Astrocyte (in vitro differentiated cells and primary cell): ENCODE measurements around the gene GABRB1. TPM values are rescaled to one million over a fixed set of nuclear protein-coding genes. Genes with fewer than 3 reads are reported as not detected.

Experiments used
- DNase-seq: peaks from one replicate; pipeline ENCODE4 v3.0.0-alpha.2; 2010; ENCODE audit warnings: low read depth
- FAIRE-seq: peaks from 2 replicates; lab custom pipeline; 2011; peaks lifted over from hg19 to GRCh38; lab: Jason Lieb, UNC
- H2AFZ ChIP-seq: 2 replicates; pipeline ENCODE4 v1.6.0; 2012; ENCODE audit warnings: low read depth, low read length, inconsistent platforms
- H3K27ac ChIP-seq: 2 replicates; pipeline ENCODE4 v1.5.1; 2011; ENCODE audit warnings: low read depth, low read length, inconsistent platforms
- H3K27me3 ChIP-seq: 2 replicates; pipeline ENCODE4 v1.6.0; 2011; ENCODE audit warnings: low read length, inconsistent platforms; ENCODE audit not compliant: insufficient read depth
- H3K36me3 ChIP-seq: 2 replicates; pipeline ENCODE4 v1.5.1; 2011; ENCODE audit warnings: low read length, inconsistent platforms; ENCODE audit not compliant: insufficient read depth
- H3K4me1 ChIP-seq: 2 replicates; pipeline ENCODE4 v1.5.1; 2011; ENCODE audit warnings: low read length, inconsistent platforms; ENCODE audit not compliant: insufficient read depth
- H3K4me2 ChIP-seq: 2 replicates; pipeline ENCODE4 v1.6.0; 2012; ENCODE audit warnings: low read length, inconsistent platforms
- H3K4me3 ChIP-seq: 2 replicates; pipeline ENCODE4 v1.5.1; 2011; ENCODE audit warnings: low read depth, mild to moderate bottlenecking, low read length, inconsistent platforms; ENCODE audit not compliant: insufficient read depth
- H3K79me2 ChIP-seq: 2 replicates; pipeline ENCODE4 v1.6.0; 2012; ENCODE audit warnings: mild to moderate bottlenecking, low read length, inconsistent platforms; ENCODE audit not compliant: insufficient read depth
- H3K9ac ChIP-seq: 2 replicates; pipeline ENCODE4 v1.6.0; 2012; ENCODE audit warnings: mild to moderate bottlenecking, low read length, inconsistent platforms
- H3K9me3 ChIP-seq: 2 replicates; pipeline ENCODE4 v1.5.1; 2012; ENCODE audit warnings: low read depth, mild to moderate bottlenecking, low read length, inconsistent platforms; ENCODE audit not compliant: insufficient read depth
- H4K20me1 ChIP-seq: 2 replicates; pipeline ENCODE4 v1.6.0; 2012; ENCODE audit warnings: low read length, inconsistent platforms; ENCODE audit not compliant: insufficient read depth
- H3K27ac Mint-ChIP-seq: one replicate; pipeline ENCODE4 v1.8.0; 2021; ENCODE audit warnings: mild to moderate bottlenecking, mixed read lengths; ENCODE audit not compliant: unreplicated experiment
- H3K27me3 Mint-ChIP-seq: one replicate; pipeline ENCODE4 v1.8.0; 2021; ENCODE audit warnings: low read depth, mixed read lengths; ENCODE audit not compliant: unreplicated experiment
- H3K36me3 Mint-ChIP-seq: one replicate; pipeline ENCODE4 v1.8.0; 2021; ENCODE audit warnings: low read depth, mixed read lengths; ENCODE audit not compliant: unreplicated experiment
- H3K4me1 Mint-ChIP-seq: one replicate; pipeline ENCODE4 v1.8.0; 2021; ENCODE audit warnings: low read depth, mixed read lengths; ENCODE audit not compliant: unreplicated experiment
- H3K4me3 Mint-ChIP-seq: one replicate; pipeline ENCODE4 v1.8.0; 2021; ENCODE audit warnings: mild to moderate bottlenecking, moderate library complexity, mixed read lengths; ENCODE audit not compliant: unreplicated experiment
- H3K9me3 Mint-ChIP-seq: one replicate; pipeline ENCODE4 v1.8.0; 2021; ENCODE audit warnings: mild to moderate bottlenecking, mixed read lengths; ENCODE audit not compliant: unreplicated experiment
- EZH2 ChIP-seq: IDR thresholded peaks from 2 replicates; pipeline ENCODE4 v1.6.1; 2012; ENCODE audit warnings: mild to moderate bottlenecking, low read length, inconsistent platforms; ENCODE audit not compliant: insufficient read depth
- total RNA-seq: library from RNA; stranded (reverse); gene quantifications from 2 replicates; pipeline ENCODE4 v1.2.1, GENCODE V29; 2021
- TF ChIP-seq, protein P1 (sequence below): IDR thresholded peaks from 2 replicates; pipeline ENCODE4 v1.5.1; 2011; ENCODE audit warnings: low read depth, mild to moderate bottlenecking, inconsistent platforms, low read length, moderate library complexity; ENCODE audit not compliant: insufficient read depth

Gene GABRB1
- total RNA-seq, 1 donor from 2014 or later = not detected

DNA sequence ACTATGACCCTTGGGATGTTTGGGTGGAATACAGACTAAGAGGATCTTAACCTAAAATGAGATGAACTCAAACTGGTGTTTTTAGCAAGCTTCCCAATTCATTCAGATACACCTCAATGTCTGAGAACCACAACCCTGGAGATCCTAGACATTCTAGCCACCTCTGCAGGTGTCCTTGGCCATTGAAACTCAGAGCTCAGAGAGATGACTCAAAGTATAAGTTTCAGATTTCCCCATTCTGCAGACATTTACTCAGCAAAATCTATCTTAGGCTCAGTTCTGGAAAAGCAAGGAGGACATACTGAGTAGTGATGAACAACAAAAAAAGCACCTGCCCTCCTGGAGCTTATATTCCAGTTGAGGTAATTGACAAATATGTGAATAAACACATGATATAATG is 384.4 kb downstream of the GABRB1 start:
- Mint-ChIP-seq H3K4me1 (no peaks in the 10 kb centered on the region), H3K9me3 (peaks cover 2% of the 10 kb centered on the region), H3K36me3 (no peaks in the 10 kb centered on the region), H3K27me3 (peaks cover 4% of the 10 kb centered on the region), H3K4me3 (no peak overlapping the region), H3K27ac (no peak overlapping the region)
- H3K4me3 ChIP-seq = no peak overlapping the region
- no peak for FAIRE-seq
- no peaks in the 10 kb centered on the region for H3K36me3 ChIP-seq
- no peaks in the 10 kb centered on the region for H3K9me3 ChIP-seq
- H3K4me1 ChIP-seq = no peaks in the 10 kb centered on the region
- TF ChIP-seq EZH2 = no peak
- TF ChIP-seq, protein P1, sequence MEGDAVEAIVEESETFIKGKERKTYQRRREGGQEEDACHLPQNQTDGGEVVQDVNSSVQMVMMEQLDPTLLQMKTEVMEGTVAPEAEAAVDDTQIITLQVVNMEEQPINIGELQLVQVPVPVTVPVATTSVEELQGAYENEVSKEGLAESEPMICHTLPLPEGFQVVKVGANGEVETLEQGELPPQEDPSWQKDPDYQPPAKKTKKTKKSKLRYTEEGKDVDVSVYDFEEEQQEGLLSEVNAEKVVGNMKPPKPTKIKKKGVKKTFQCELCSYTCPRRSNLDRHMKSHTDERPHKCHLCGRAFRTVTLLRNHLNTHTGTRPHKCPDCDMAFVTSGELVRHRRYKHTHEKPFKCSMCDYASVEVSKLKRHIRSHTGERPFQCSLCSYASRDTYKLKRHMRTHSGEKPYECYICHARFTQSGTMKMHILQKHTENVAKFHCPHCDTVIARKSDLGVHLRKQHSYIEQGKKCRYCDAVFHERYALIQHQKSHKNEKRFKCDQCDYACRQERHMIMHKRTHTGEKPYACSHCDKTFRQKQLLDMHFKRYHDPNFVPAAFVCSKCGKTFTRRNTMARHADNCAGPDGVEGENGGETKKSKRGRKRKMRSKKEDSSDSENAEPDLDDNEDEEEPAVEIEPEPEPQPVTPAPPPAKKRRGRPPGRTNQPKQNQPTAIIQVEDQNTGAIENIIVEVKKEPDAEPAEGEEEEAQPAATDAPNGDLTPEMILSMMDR = no peak
- DNase-seq = no peak
- no peak overlapping the region for H2AFZ ChIP-seq
- H3K4me2 ChIP-seq = no peak overlapping the region
- H3K79me2 ChIP-seq = no peaks in the 10 kb centered on the region
- no peaks in the 10 kb centered on the region for H4K20me1 ChIP-seq
- H3K27ac ChIP-seq = no peak overlapping the region
- H3K27me3 ChIP-seq = no peaks in the 10 kb centered on the region
- no peak overlapping the region for H3K9ac ChIP-seq

DNA sequence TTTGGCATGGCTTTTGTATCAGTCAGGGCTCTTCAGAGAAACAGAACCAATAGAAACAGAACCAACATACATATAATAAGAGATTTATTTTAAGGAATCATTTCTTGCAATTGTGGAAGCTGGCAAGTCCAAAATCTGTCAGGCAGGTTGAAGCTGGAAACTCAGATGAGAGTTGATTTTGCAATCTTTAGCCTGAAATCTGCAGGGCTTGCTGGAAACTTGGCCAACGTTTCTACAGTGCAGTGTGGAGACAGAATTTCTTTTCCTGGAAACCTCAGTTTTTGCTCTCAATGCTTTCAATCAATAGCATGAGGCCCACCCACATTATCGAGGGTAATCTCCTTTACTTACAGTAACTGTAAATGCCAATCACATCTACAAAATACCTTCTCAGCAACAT is 386.8 kb downstream of the GABRB1 start:
- Mint-ChIP-seq H3K9me3 (peaks cover 2% of the 10 kb centered on the region), H3K27ac (no peak overlapping the region), H3K27me3 (peaks cover 4% of the 10 kb centered on the region), H3K36me3 (no peaks in the 10 kb centered on the region), H3K4me3 (no peak overlapping the region), H3K4me1 (no peaks in the 10 kb centered on the region)
- no peak overlapping the region for H3K4me3 ChIP-seq
- FAIRE-seq (no peak), DNase-seq (no peak)
- H3K9me3 ChIP-seq = no peaks in the 10 kb centered on the region
- H2AFZ ChIP-seq = no peak overlapping the region
- no peaks in the 10 kb centered on the region for H3K4me1 ChIP-seq
- no peaks in the 10 kb centered on the region for H3K36me3 ChIP-seq
- H3K27me3 ChIP-seq = no peaks in the 10 kb centered on the region
- H3K79me2 ChIP-seq = no peaks in the 10 kb centered on the region
- no peak overlapping the region for H3K4me2 ChIP-seq
- H4K20me1 ChIP-seq = no peaks in the 10 kb centered on the region
- H3K27ac ChIP-seq = no peak overlapping the region
- no peak overlapping the region for H3K9ac ChIP-seq
- no peak for TF ChIP-seq EZH2
- TF ChIP-seq, protein P1 = no peak

DNA sequence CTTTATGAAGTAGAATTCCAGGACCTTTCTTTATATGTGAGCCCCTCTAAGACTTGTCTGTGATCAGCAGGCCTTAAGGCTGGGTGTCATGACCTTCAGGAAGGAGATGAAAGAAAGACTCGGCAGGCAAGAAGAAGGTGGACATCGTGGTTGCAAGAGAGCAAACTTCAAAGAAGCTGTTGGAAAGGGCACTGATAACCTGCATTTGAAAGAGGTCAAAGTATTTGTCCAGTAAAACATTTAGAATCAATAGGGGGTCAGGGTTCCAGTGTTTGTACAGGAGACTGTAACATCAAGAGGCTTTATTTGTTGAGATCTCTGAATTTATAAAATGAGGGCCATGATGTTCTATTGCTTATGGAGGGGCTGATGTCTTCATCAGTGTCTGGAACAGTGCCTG is 387.9 kb downstream of the GABRB1 start:
- H3K27ac Mint-ChIP-seq = no peak overlapping the region
- H2AFZ ChIP-seq = no peak overlapping the region

More for the DNA sequence above, 387.9 kb downstream of the GABRB1 start:
- H3K27me3 Mint-ChIP-seq = peaks cover 4% of the 10 kb centered on the region
- Histone ChIP-seq H3K27ac (no peak overlapping the region), H4K20me1 (no peaks in the 10 kb centered on the region), H3K4me3 (no peak overlapping the region), H3K4me1 (no peaks in the 10 kb centered on the region), H3K9ac (no peak overlapping the region), H3K79me2 (no peaks in the 10 kb centered on the region), H3K36me3 (no peaks in the 10 kb centered on the region), H3K4me2 (no peak overlapping the region), H3K27me3 (no peaks in the 10 kb centered on the region), H3K9me3 (no peaks in the 10 kb centered on the region)
- no peaks in the 10 kb centered on the region for H3K36me3 Mint-ChIP-seq
- DNase-seq (no peak), FAIRE-seq (no peak)
- no peaks in the 10 kb centered on the region for H3K4me1 Mint-ChIP-seq
- H3K4me3 Mint-ChIP-seq = no peak overlapping the region
- TF ChIP-seq, protein P1 = no peak
- no peak for TF ChIP-seq EZH2
- peaks cover under 1% of the 10 kb centered on the region for H3K9me3 Mint-ChIP-seq
